Measurements from ENCODE around the gene BHLHE41. TPM values are rescaled to one million over a fixed set of nuclear protein-coding genes. Genes with fewer than 3 reads are reported as not detected.

BHLHE41 gene
- total and polyA plus RNA-seq, 9 of the 15 experiments (the other 6 are each of a cell fraction or from before 2014, with no cell fraction given) = not detected

DNA sequence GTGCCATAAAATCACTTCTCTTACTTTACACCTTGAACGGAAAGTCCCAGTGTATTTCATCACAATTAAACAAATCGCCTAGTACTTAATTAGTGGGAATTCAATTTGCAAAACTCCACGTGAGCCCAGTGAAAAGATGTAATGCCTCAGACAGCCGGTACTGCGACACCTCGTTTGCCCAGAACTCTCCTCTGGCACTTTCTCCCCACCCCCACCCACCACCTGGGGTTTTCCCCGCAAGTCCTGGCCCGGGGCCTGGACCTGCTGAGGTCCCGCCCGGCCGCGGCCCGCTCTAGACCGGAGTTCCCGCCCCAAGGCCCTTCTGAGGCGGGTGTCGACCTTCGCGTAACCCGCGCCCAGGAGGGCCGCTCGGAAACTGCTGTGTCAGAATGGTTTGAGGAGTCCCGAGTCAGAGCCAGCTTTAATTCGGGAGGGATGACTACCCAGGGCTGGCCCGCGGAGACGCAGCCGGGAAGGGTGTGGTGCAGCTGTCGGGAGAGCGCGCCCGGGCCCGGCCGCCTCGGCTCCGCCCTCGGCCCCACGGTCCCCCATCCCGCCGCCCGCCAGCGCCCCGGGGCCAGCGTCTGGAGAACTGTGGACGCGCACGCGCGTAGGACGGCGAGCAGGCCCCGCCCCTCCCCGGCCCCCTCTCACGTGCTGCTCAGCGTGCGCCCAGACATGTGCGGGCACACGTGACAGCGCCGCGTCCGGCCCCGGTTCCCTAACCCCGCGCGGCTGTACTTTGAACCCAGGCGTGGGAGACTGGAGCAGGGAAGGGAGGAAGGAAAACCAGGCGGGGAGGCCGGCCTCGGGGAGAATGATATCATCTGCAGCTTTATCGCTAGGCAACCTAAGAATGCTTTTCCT, 10.8 kb downstream of the BHLHE41 start (continued):
- TF ChIP-seq ZNF311 (CRISPR knock-in tag; IDR thresholded peaks at IDR 0.05) (no peak), ZNF699 (CRISPR knock-in tag; IDR thresholded peaks at IDR 0.05; ENCODE audit: insufficient replicate concordance) (no peak), ZHX1 (conservative IDR thresholded peaks at IDR 0.05; ENCODE audit: low read length) (no peak), PRDM10 (IDR thresholded peaks at IDR 0.05; ENCODE audit: partially characterized antibody) (no peak), TFE3 (CRISPR knock-in tag; IDR thresholded peaks at IDR 0.05) (peak; percentile 72), EHMT2 (IDR thresholded peaks at IDR 0.05) (no peak), EGR1 (conservative IDR thresholded peaks at IDR 0.05) (0 out of 2 replicates have a peak, but pooled peaks have one; percentile 12), SRF (CRISPR knock-in tag; IDR thresholded peaks at IDR 0.05) (peak in 1 of 2 experiments; percentile 46; a peak in 1 of 4 replicates), MCM3 (IDR thresholded peaks at IDR 0.05) (no peak), NELFE (IDR thresholded peaks at IDR 0.05; ENCODE audit: insufficient read depth, insufficient read length) (no peak), SRSF3 (IDR thresholded peaks at IDR 0.05; ENCODE audit: insufficient read depth, low read length) (no peak), ERF (CRISPR knock-in tag; IDR thresholded peaks at IDR 0.05) (no peak), DMBX1 (CRISPR knock-in tag; IDR thresholded peaks at IDR 0.05; ENCODE audit: borderline replicate concordance) (no peak), ZNF253 (CRISPR knock-in tag; conservative IDR thresholded peaks at IDR 0.05) (no peak)
- TF ChIP-seq, protein P1, sequence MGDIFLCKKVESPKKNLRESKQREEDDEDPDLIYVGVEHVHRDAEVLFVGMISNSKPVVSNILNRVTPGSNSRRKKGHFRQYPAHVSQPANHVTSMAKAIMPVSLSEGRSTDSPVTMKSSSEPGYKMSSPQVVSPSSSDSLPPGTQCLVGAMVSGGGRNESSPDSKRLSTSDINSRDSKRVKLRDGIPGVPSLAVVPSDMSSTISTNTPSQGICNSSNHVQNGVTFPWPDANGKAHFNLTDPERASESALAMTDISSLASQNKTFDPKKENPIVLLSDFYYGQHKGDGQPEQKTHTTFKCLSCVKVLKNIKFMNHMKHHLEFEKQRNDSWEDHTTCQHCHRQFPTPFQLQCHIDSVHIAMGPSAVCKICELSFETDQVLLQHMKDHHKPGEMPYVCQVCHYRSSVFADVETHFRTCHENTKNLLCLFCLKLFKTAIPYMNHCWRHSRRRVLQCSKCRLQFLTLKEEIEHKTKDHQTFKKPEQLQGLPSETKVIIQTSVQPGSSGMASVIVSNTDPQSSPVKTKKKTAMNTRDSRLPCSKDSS (IDR thresholded peaks at IDR 0.05; ENCODE audit: low read depth, partially characterized antibody) = no peak
- TF ChIP-seq, protein P2, sequence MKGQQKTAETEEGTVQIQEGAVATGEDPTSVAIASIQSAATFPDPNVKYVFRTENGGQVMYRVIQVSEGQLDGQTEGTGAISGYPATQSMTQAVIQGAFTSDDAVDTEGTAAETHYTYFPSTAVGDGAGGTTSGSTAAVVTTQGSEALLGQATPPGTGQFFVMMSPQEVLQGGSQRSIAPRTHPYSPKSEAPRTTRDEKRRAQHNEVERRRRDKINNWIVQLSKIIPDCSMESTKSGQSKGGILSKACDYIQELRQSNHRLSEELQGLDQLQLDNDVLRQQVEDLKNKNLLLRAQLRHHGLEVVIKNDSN (CRISPR knock-in tag; IDR thresholded peaks at IDR 0.05) = peak; percentile 93

All from K562 (cell line).